Measurements from ENCODE around the gene VPS25.

VPS25 gene

GRCh38 chr17:42787266-42787665 is 14.0 kb downstream of the VPS25 start:
- TF ChIP-seq CTCF (IDR thresholded peaks at IDR 0.05; ENCODE audit: low read depth, low read length, missing control alignments) = no peak
- H3K4me3 ChIP-seq (ENCODE audit: low read depth, low read length) = no peak overlapping the region
- DNase-seq (ENCODE audit: low read depth) = no peak

GRCh38 chr17:42791948-42792347 is 18.7 kb downstream of the VPS25 start:
- no peak overlapping the region for H3K4me3 ChIP-seq (ENCODE audit: low read depth, low read length)
- TF ChIP-seq CTCF (IDR thresholded peaks at IDR 0.05; ENCODE audit: low read depth, low read length, missing control alignments) = no peak
- DNase-seq (ENCODE audit: low read depth) = no peak

- DNase-seq (ENCODE audit: low read depth) = no peak
- no peak overlapping the region for H3K4me3 ChIP-seq (ENCODE audit: low read depth, low read length)
- no peak for TF ChIP-seq CTCF (IDR thresholded peaks at IDR 0.05; ENCODE audit: low read depth, low read length, missing control alignments)
Observed at GRCh38 chr17:42792545-42792944, 19.3 kb downstream of the VPS25 start.

GRCh38 chr17:42795061-42795460 is 21.8 kb downstream of the VPS25 start:
- no peak overlapping the region for H3K4me3 ChIP-seq (ENCODE audit: low read depth, low read length)
- no peak for TF ChIP-seq CTCF (IDR thresholded peaks at IDR 0.05; ENCODE audit: low read depth, low read length, missing control alignments)
- DNase-seq (ENCODE audit: low read depth) = no peak

- no peak for TF ChIP-seq CTCF (IDR thresholded peaks at IDR 0.05; ENCODE audit: low read depth, low read length, missing control alignments)
- no peak overlapping the region for H3K4me3 ChIP-seq (ENCODE audit: low read depth, low read length)
- DNase-seq (ENCODE audit: low read depth) = no peak
Observed at GRCh38 chr17:42795465-42795864, 22.2 kb downstream of the VPS25 start.

- no peak overlapping the region for H3K4me3 ChIP-seq (ENCODE audit: low read depth, low read length)
- TF ChIP-seq CTCF (IDR thresholded peaks at IDR 0.05; ENCODE audit: low read depth, low read length, missing control alignments) = no peak
- no peak for DNase-seq (ENCODE audit: low read depth)
Observed at GRCh38 chr17:42796066-42796758, 23.0 kb downstream of the VPS25 start.
